GM12872 (cell line): ENCODE measurements around the gene TMEM39A.

Experiments used
- CTCF ChIP-seq: IDR thresholded peaks from 3 replicates; pipeline ENCODE4 v1.5.1; 2011; ENCODE audit warnings: low read depth, mild to moderate bottlenecking, low read length, moderate library complexity; ENCODE audit not compliant: insufficient read depth

Gene TMEM39A

GRCh38 chr3:119420196-119420595 is 43.2 kb downstream of the TMEM39A start:
- TF ChIP-seq CTCF, result no peak

GRCh38 chr3:119418641-119419040 is 44.8 kb downstream of the TMEM39A start:
- TF ChIP-seq CTCF, result no peak

GRCh38 chr3:119417771-119418512 is 45.5 kb downstream of the TMEM39A start:
- TF ChIP-seq CTCF, result no peak

GRCh38 chr3:119416873-119417272 is 46.5 kb downstream of the TMEM39A start:
- no peak for TF ChIP-seq CTCF

GRCh38 chr3:119413603-119414280 is 49.7 kb downstream of the TMEM39A start:
- no peak for TF ChIP-seq CTCF

- no peak for TF ChIP-seq CTCF
Observed at GRCh38 chr3:119409844-119410243, 53.6 kb downstream of the TMEM39A start.

- TF ChIP-seq CTCF, result no peak
Observed at GRCh38 chr3:119408243-119408950, 55.0 kb downstream of the TMEM39A start.
